ENCODE data around the gene MPI. TPM values are rescaled to one million over a fixed set of nuclear protein-coding genes. Genes with fewer than 3 reads are reported as not detected.
A peak's percentile ranks its signal among the peaks of the same experiment; 100 is the strongest.

MPI gene
- polyA plus RNA-seq, 1 of the 3 experiments (the other 2 are of a cell fraction), result 58.2 TPM

- TF ChIP-seq IRF3 (IDR thresholded peaks at IDR 0.05; ENCODE audit: low read depth, low read length) (no peak), NRF1 (IDR thresholded peaks at IDR 0.05; ENCODE audit: low read depth, low read length) (no peak)
Observed at GRCh38 chr15:74904190-74904805, 14.5 kb downstream of the MPI start (continued).

- Histone ChIP-seq H4K20me1 (ENCODE audit: insufficient read depth) (no peaks in the 10 kb centered on the region; the same call in 1 of the 2 replicates), H3K79me2 (ENCODE audit: insufficient read depth) (peaks cover 28% of the 10 kb centered on the region), H3K9me3 (no peaks in the 10 kb centered on the region), H3K4me2 (peak overlapping the region; percentile 90), H3K27me3 (ENCODE audit: insufficient read depth) (no peaks in the 10 kb centered on the region), H3K9me2 (no peaks in the 10 kb centered on the region), H2AFZ (ENCODE audit: low read depth) (peak overlapping the region; percentile 88), H3K9ac (peak overlapping the region; percentile 88), H3F3A (replicated peaks; ENCODE audit: insufficient read depth) (peaks cover 9% of the 10 kb centered on the region), H3K4me1 (ENCODE audit: control insufficient read depth in 1 of 2, insufficient read depth in 2 of 2, low read depth in 1 of 2, low read length in 1 of 2) (peaks cover 7 to 21% of the 10 kb centered on the region in 2 experiments; a peak in 3 of 4 replicates), H3K36me3 (replicated peaks in 1 of 2; ENCODE audit: control insufficient read depth in 1 of 2, insufficient read depth in 2 of 2, low read length in 1 of 2) (peaks cover 27 to 35% of the 10 kb centered on the region in 2 experiments), H3K4me3 (ENCODE audit: low read depth in 2 of 2, low read length in 1 of 2) (peak overlapping the region; percentile 86 to 89), H3K27ac (ENCODE audit: low read depth in 2 of 2, low read length in 1 of 2) (peak overlapping the region; percentile 58 to 84)
- TF ChIP-seq GATA2 (CRISPR knock-in tag; IDR thresholded peaks at IDR 0.05), result no peak
- no peak for TF ChIP-seq FOXM1 (IDR thresholded peaks at IDR 0.05; ENCODE audit: low read depth)
- no peak for TF ChIP-seq FOXJ3 (CRISPR knock-in tag; IDR thresholded peaks at IDR 0.05)
- no peak for TF ChIP-seq USF2 (IDR thresholded peaks at IDR 0.05; ENCODE audit: borderline replicate concordance, low read depth, low read length)
- POLR2A ChIA-PET, result interaction anchor here (1.0 to 3.0 kb wide), 10 partner anchors 9 to 135 kb away, joined by 4 to 17 read pairs (median 6); partner anchors contain the start of genes MPI, RPP25 and SCAMP5
- CTCF ChIA-PET, result interaction anchor here (0.7 to 2.5 kb wide), 11 partner anchors 9 to 299 kb away, joined by 3 to 22 read pairs (median 4); partner anchors contain the start of genes COX5A and CSK
- 2% methylated on average over 7 of the region's 20 CpGs for WGBS (ENCODE audit: low lambda C conversion rate)
- DNase-seq, result no peak
Observed at GRCh38 chr15:74906067-74906449, 16.2 kb downstream of the MPI start.

- H3K4me2 ChIP-seq, result peak within 1 kb of the TSS; percentile 90
- peak; percentile 98 for DNase-seq
- peaks cover 4 to 18% of the 10 kb centered on the region in 2 experiments; a peak in 3 of 4 replicates for H3K4me1 ChIP-seq (ENCODE audit: control insufficient read depth in 1 of 2, insufficient read depth in 2 of 2, low read depth in 1 of 2, low read length in 1 of 2)
- H3K27ac ChIP-seq (ENCODE audit: low read depth in 2 of 2, low read length in 1 of 2), result peak within 1 kb of the TSS; percentile 58 to 84
- 4% methylated on average over 35 of the region's 74 CpGs for WGBS (ENCODE audit: low lambda C conversion rate)
- H3K9me3 ChIP-seq, result no peaks in the 10 kb centered on the region
- ChIA-PET CTCF (interaction anchor here (0.7 to 2.5 kb wide), 9 partner anchors 10 to 298 kb away, joined by 3 to 22 read pairs (median 5); partner anchors contain the start of gene COX5A), POLR2A (interaction anchor here (1.0 to 3.0 kb wide), 11 partner anchors 9 to 136 kb away, joined by 3 to 17 read pairs (median 5); partner anchors contain the start of genes MPI, RPP25 and SCAMP5)
- H3F3A ChIP-seq (replicated peaks; ENCODE audit: insufficient read depth), result peaks cover 9% of the 10 kb centered on the region
- peak within 1 kb of the TSS; percentile 88 for H2AFZ ChIP-seq (ENCODE audit: low read depth)
- H3K36me3 ChIP-seq (replicated peaks in 1 of 2; ENCODE audit: control insufficient read depth in 1 of 2, insufficient read depth in 2 of 2, low read length in 1 of 2), result peaks cover 23 to 32% of the 10 kb centered on the region in 2 experiments
- peak within 1 kb of the TSS; percentile 86 to 89 for H3K4me3 ChIP-seq (ENCODE audit: low read depth in 2 of 2, low read length in 1 of 2)
- no peaks in the 10 kb centered on the region; the same call in 1 of the 2 replicates for H4K20me1 ChIP-seq (ENCODE audit: insufficient read depth)
- no peaks in the 10 kb centered on the region for H3K9me2 ChIP-seq
- H3K9ac ChIP-seq, result peak within 1 kb of the TSS; percentile 88
- H3K79me2 ChIP-seq (ENCODE audit: insufficient read depth), result peaks cover 24% of the 10 kb centered on the region
- H3K27me3 ChIP-seq (ENCODE audit: insufficient read depth), result no peaks in the 10 kb centered on the region
- TF ChIP-seq EP300 (IDR thresholded peaks at IDR 0.05; ENCODE audit: borderline replicate concordance in 1 of 2, low read depth in 1 of 2, low read length in 1 of 2) (no peak), NRF1 (IDR thresholded peaks at IDR 0.05; ENCODE audit: low read depth, low read length) (peak; percentile 95), CTCF (IDR thresholded peaks at IDR 0.05) (no peak), MEF2A (IDR thresholded peaks at IDR 0.05; ENCODE audit: borderline replicate concordance, low read depth) (no peak), MAX (IDR thresholded peaks at IDR 0.05; ENCODE audit: low read depth) (peak; percentile 42; the same call in 1 of the 2 replicates), POLR2AphosphoS5 (IDR thresholded peaks at IDR 0.05; ENCODE audit: low read depth, low read length) (peak; percentile 81), ELF1 (IDR thresholded peaks at IDR 0.05) (no peak), YY1 (IDR thresholded peaks at IDR 0.05; ENCODE audit: low read depth) (peak; percentile 90), RFX5 (IDR thresholded peaks at IDR 0.05; ENCODE audit: low read length) (no peak), TEAD4 (IDR thresholded peaks at IDR 0.05; ENCODE audit: borderline replicate concordance, insufficient read depth) (0 out of 2 replicates have a peak, but pooled peaks have one; percentile 34), FOSL2 (IDR thresholded peaks at IDR 0.05; ENCODE audit: borderline replicate concordance, low read depth) (no peak), RXRA (IDR thresholded peaks at IDR 0.05; ENCODE audit: borderline replicate concordance, low read depth) (no peak), NFIC (IDR thresholded peaks at IDR 0.05; ENCODE audit: borderline replicate concordance) (no peak), RAD21 (IDR thresholded peaks at IDR 0.05; ENCODE audit: low read length) (no peak)
Observed at GRCh38 chr15:74906450-74907162, 16.8 kb downstream of the MPI start, which contains the start of gene FAM219B. TSS of gene FAM219B (minus strand) at chr15:74906851. CDS start at chr15:74906800, 51 bp downstream.

Data from SK-N-SH (cell line).